ENCODE data around the gene CTBP2. TPM values are rescaled to one million over a fixed set of nuclear protein-coding genes. Genes with fewer than 3 reads are reported as not detected.

CTBP2 gene
- polyA plus RNA-seq = 0.50 TPM

- Mint-ChIP-seq H3K9me3 (peaks cover 0 to 6% (median 2%) of the 10 kb centered on the region in 3 donors), H3K27me3 (peaks cover 36% of the 10 kb centered on the region), H3K4me1 (peaks cover 4 to 7% (median 5%) of the 10 kb centered on the region in 3 donors)
Measured at GRCh38 chr10:125159932-125160855, at the start of gene CTBP2. CTBP2 (minus strand) TSS chr10:125160563.

GRCh38 chr10:125209591-125210355 lies 49.4 kb upstream of the CTBP2 start:
- Mint-ChIP-seq H3K36me3 (no peaks in the 10 kb centered on the region), H3K4me3 (no peak overlapping the region), H3K27me3 (peaks cover 5% of the 10 kb centered on the region), H3K4me1 (no peaks in the 10 kb centered on the region), H3K27ac (peak overlapping the region in 1 of 3 donors; percentile 31), H3K9me3 (no peaks in the 10 kb centered on the region)

More at GRCh38 chr10:125159932-125160855, at the start of gene CTBP2:
- no peak within 1 kb of the TSS for H3K27ac Mint-ChIP-seq
- peaks cover 2% of the 10 kb centered on the region for H3K36me3 Mint-ChIP-seq
- peak within 1 kb of the TSS; percentile 29 to 88 (median 72) for H3K4me3 Mint-ChIP-seq

GRCh38 chr10:125208854-125209565 lies 48.6 kb upstream of the CTBP2 start:
- H3K36me3 Mint-ChIP-seq = no peaks in the 10 kb centered on the region
- no peaks in the 10 kb centered on the region for H3K4me1 Mint-ChIP-seq
- H3K9me3 Mint-ChIP-seq = no peaks in the 10 kb centered on the region
- H3K4me3 Mint-ChIP-seq = no peak overlapping the region
- peak overlapping the region in 1 of 3 donors; percentile 31 for H3K27ac Mint-ChIP-seq
- peaks cover 5% of the 10 kb centered on the region for H3K27me3 Mint-ChIP-seq

- Mint-ChIP-seq H3K4me1 (no peaks in the 10 kb centered on the region), H3K27ac (no peak overlapping the region), H3K4me3 (no peak overlapping the region), H3K27me3 (peaks cover 13% of the 10 kb centered on the region), H3K36me3 (no peaks in the 10 kb centered on the region), H3K9me3 (peaks cover 0 to 1% (median 0%) of the 10 kb centered on the region in 3 donors)
Measured at GRCh38 chr10:125206623-125207022, 46.3 kb upstream of the CTBP2 start.

GRCh38 chr10:125205431-125205830 lies 45.1 kb upstream of the CTBP2 start:
- no peaks in the 10 kb centered on the region for H3K4me1 Mint-ChIP-seq
- no peaks in the 10 kb centered on the region for H3K36me3 Mint-ChIP-seq
- peaks cover 16% of the 10 kb centered on the region for H3K27me3 Mint-ChIP-seq
- H3K9me3 Mint-ChIP-seq = peaks cover 0 to 3% (median 0%) of the 10 kb centered on the region in 3 donors
- no peak overlapping the region for H3K27ac Mint-ChIP-seq
- no peak overlapping the region for H3K4me3 Mint-ChIP-seq

GRCh38 chr10:125204400-125204799 lies 44.0 kb upstream of the CTBP2 start:
- Mint-ChIP-seq H3K27me3 (peaks cover 16% of the 10 kb centered on the region), H3K4me3 (no peak overlapping the region), H3K36me3 (no peaks in the 10 kb centered on the region), H3K9me3 (peaks cover 0 to 8% (median 0%) of the 10 kb centered on the region in 3 donors), H3K27ac (peak overlapping the region in 1 of 3 donors; percentile 48), H3K4me1 (no peaks in the 10 kb centered on the region)

- no peak overlapping the region for H3K4me3 Mint-ChIP-seq
- no peaks in the 10 kb centered on the region for H3K4me1 Mint-ChIP-seq
- H3K9me3 Mint-ChIP-seq = peaks cover 0 to 8% (median 0%) of the 10 kb centered on the region in 3 donors
- H3K36me3 Mint-ChIP-seq = no peaks in the 10 kb centered on the region
- peak overlapping the region in 1 of 3 donors; percentile 48 for H3K27ac Mint-ChIP-seq
- peaks cover 15% of the 10 kb centered on the region for H3K27me3 Mint-ChIP-seq
Measured at GRCh38 chr10:125203186-125203800, 42.9 kb upstream of the CTBP2 start.

- peaks cover 15% of the 10 kb centered on the region for H3K27me3 Mint-ChIP-seq
- H3K9me3 Mint-ChIP-seq = peaks cover 0 to 8% (median 0%) of the 10 kb centered on the region in 3 donors
- H3K36me3 Mint-ChIP-seq = no peaks in the 10 kb centered on the region
- peak overlapping the region in 1 of 3 donors; percentile 34 for H3K27ac Mint-ChIP-seq
- no peak overlapping the region for H3K4me3 Mint-ChIP-seq
- no peaks in the 10 kb centered on the region for H3K4me1 Mint-ChIP-seq
Measured at GRCh38 chr10:125201791-125202622, 41.6 kb upstream of the CTBP2 start.

GRCh38 chr10:125201108-125201524 lies 40.8 kb upstream of the CTBP2 start:
- Mint-ChIP-seq H3K36me3 (no peaks in the 10 kb centered on the region), H3K27ac (no peak overlapping the region), H3K27me3 (peaks cover 15% of the 10 kb centered on the region), H3K4me3 (no peak overlapping the region), H3K4me1 (no peaks in the 10 kb centered on the region), H3K9me3 (peaks cover 0 to 8% (median 0%) of the 10 kb centered on the region in 3 donors)

- peaks cover 0 to 8% (median 0%) of the 10 kb centered on the region in 3 donors for H3K9me3 Mint-ChIP-seq
- H3K4me3 Mint-ChIP-seq = no peak overlapping the region
- no peak overlapping the region for H3K27ac Mint-ChIP-seq
- no peaks in the 10 kb centered on the region for H3K36me3 Mint-ChIP-seq
- H3K4me1 Mint-ChIP-seq = no peaks in the 10 kb centered on the region
- H3K27me3 Mint-ChIP-seq = peaks cover 13% of the 10 kb centered on the region
Measured at GRCh38 chr10:125200396-125200795, 40.0 kb upstream of the CTBP2 start.

- H3K27ac Mint-ChIP-seq = no peak overlapping the region
- no peaks in the 10 kb centered on the region for H3K36me3 Mint-ChIP-seq
- H3K9me3 Mint-ChIP-seq = peaks cover 0 to 8% (median 0%) of the 10 kb centered on the region in 3 donors
- peaks cover 10% of the 10 kb centered on the region for H3K27me3 Mint-ChIP-seq
- H3K4me1 Mint-ChIP-seq = no peaks in the 10 kb centered on the region
- no peak overlapping the region for H3K4me3 Mint-ChIP-seq
Measured at GRCh38 chr10:125199270-125199669, 38.9 kb upstream of the CTBP2 start.

GRCh38 chr10:125194814-125195213 lies 34.5 kb upstream of the CTBP2 start:
- H3K4me3 Mint-ChIP-seq = no peak overlapping the region
- H3K27ac Mint-ChIP-seq = no peak overlapping the region
- no peaks in the 10 kb centered on the region for H3K4me1 Mint-ChIP-seq
- H3K9me3 Mint-ChIP-seq = peaks cover 0 to 1% (median 0%) of the 10 kb centered on the region in 3 donors
- peaks cover 2% of the 10 kb centered on the region for H3K36me3 Mint-ChIP-seq
- H3K27me3 Mint-ChIP-seq = no peaks in the 10 kb centered on the region

- H3K9me3 Mint-ChIP-seq = peaks cover 0 to 3% (median 0%) of the 10 kb centered on the region in 3 donors
- H3K27me3 Mint-ChIP-seq = peaks cover 3% of the 10 kb centered on the region
- H3K4me3 Mint-ChIP-seq = no peak overlapping the region
- H3K4me1 Mint-ChIP-seq = no peaks in the 10 kb centered on the region
- no peak overlapping the region for H3K27ac Mint-ChIP-seq
- peaks cover 3% of the 10 kb centered on the region for H3K36me3 Mint-ChIP-seq
Measured at GRCh38 chr10:125193306-125193877, 33.0 kb upstream of the CTBP2 start.
